IMR-90 (cell line): ENCODE measurements around the gene RIPOR2. TPM values are rescaled to one million over a fixed set of nuclear protein-coding genes. Genes with fewer than 3 reads are reported as not detected.

Source experiments
- ATAC-seq: fragments of 200-7000 bp; cut with Tn5 transposase; 2 replicates; pipeline ENCODE4 v1.9.1; 2020; ENCODE audit warnings: low read depth, mild to moderate bottlenecking, moderate library complexity
- BruUV-seq: library from RNA; stranded (reverse); fragments of 400-500 nt; replicated peaks from 2 replicates; lab custom pipeline; 2021; lab: Mats Ljungman, UMichigan
- CTCF ChIA-PET: fragments of 300-600 bp; formaldehyde crosslinking; extraction: SDS; loops from one replicate; lab custom pipeline; 2021; ENCODE audit warnings: antibody characterized with exemption; lab: Yijun Ruan, JAX
- POLR2A ChIA-PET: fragments of 300-600 bp; sonication (Branson Sonifier 250); formaldehyde crosslinking; loops from one replicate; lab custom pipeline; 2022; ENCODE audit warnings: antibody characterized with exemption; ENCODE audit not compliant: unreplicated experiment; lab: Charles Lee
- DNase-seq: peaks from one replicate; pipeline ENCODE4 v3.0.0; 2013
- H2AFZ ChIP-seq: replicated peaks from 2 replicates; pipeline ENCODE3; 2013; ENCODE audit warnings: low read length, mild to moderate bottlenecking; ENCODE audit not compliant: poor library complexity
- H2AK5ac ChIP-seq: 2 replicates; pipeline ENCODE4 v1.6.1; 2013; ENCODE audit warnings: low read depth, low read length, inconsistent platforms
- H2AK9ac ChIP-seq: replicated peaks from 2 replicates; pipeline ENCODE3; 2013; ENCODE audit warnings: mild to moderate bottlenecking, low read depth, low read length, moderate library complexity; ENCODE audit not compliant: poor library complexity
- H2BK120ac ChIP-seq: 2 replicates; pipeline ENCODE4 v1.6.1; 2013; ENCODE audit warnings: low read depth, low read length, inconsistent platforms
- H2BK15ac ChIP-seq: 3 replicates; pipeline ENCODE4 v1.6.1; 2013; ENCODE audit warnings: low read depth, low read length, inconsistent platforms
- H2BK20ac ChIP-seq: 2 replicates; pipeline ENCODE4 v1.6.1; 2013; ENCODE audit warnings: low read depth, mild to moderate bottlenecking, inconsistent platforms, low read length, moderate library complexity
- H2BK5ac ChIP-seq: 2 replicates; pipeline ENCODE4 v1.6.1; 2013; ENCODE audit warnings: mild to moderate bottlenecking, low read depth, low read length, inconsistent platforms; ENCODE audit not compliant: poor library complexity, severe bottlenecking
- H3K14ac ChIP-seq: replicated peaks from 2 replicates; pipeline ENCODE4 v1.6.1; 2013; ENCODE audit warnings: low read depth, low read length, inconsistent platforms
- H3K18ac ChIP-seq: 2 replicates; pipeline ENCODE4 v1.6.1; 2013; ENCODE audit warnings: low read depth, low read length, control low read depth
- H3K23ac ChIP-seq: 2 replicates; pipeline ENCODE4 v1.6.1; 2013; ENCODE audit warnings: low read depth, low read length, inconsistent platforms
- H3K27ac ChIP-seq: 2 replicates; pipeline ENCODE4 v1.5.1; 2013; ENCODE audit warnings: mild to moderate bottlenecking, control low read depth, low read length; ENCODE audit not compliant: insufficient read depth
- H3K27me3 ChIP-seq: 2 replicates; pipeline ENCODE4 v1.6.1; 2013; ENCODE audit warnings: low read length; ENCODE audit not compliant: control insufficient read depth, insufficient read depth
- H3K36me3 ChIP-seq: 2 replicates; pipeline ENCODE4 v1.6.1; 2013; ENCODE audit warnings: low read length, mixed read lengths; ENCODE audit not compliant: control insufficient read depth, insufficient read depth
- H3K4ac ChIP-seq: 2 replicates; pipeline ENCODE4 v1.6.1; 2013; ENCODE audit warnings: low read depth, low read length, inconsistent platforms
- H3K4me1 ChIP-seq: 2 replicates; pipeline ENCODE4 v1.6.1; 2013; ENCODE audit warnings: low read length, mixed read lengths; ENCODE audit not compliant: control insufficient read depth, insufficient read depth
- H3K4me2 ChIP-seq: 2 replicates; pipeline ENCODE4 v1.6.1; 2013; ENCODE audit warnings: low read depth, mild to moderate bottlenecking, control low read depth, low read length, moderate library complexity
- H3K4me3 ChIP-seq: 2 replicates; pipeline ENCODE4 v1.5.1; 2013; ENCODE audit warnings: low read depth, mild to moderate bottlenecking, control low read depth, low read length, moderate library complexity; ENCODE audit not compliant: insufficient read depth
- H3K56ac ChIP-seq: 2 replicates; pipeline ENCODE4 v1.6.1; 2013; ENCODE audit warnings: low read length, inconsistent platforms; ENCODE audit not compliant: insufficient read depth; ENCODE audit errors: extremely low read depth
- H3K79me1 ChIP-seq, 2 experiments: 2 replicates each; pipeline ENCODE4 v1.6.1; 2013; ENCODE audit warnings: low read length in 2 of 2, inconsistent platforms in 1 of 2, low read depth in 1 of 2
- H3K9ac ChIP-seq: 2 replicates; pipeline ENCODE4 v1.6.1; 2013; ENCODE audit warnings: low read depth, low read length, control low read depth
- H3K9me1 ChIP-seq: 2 replicates; pipeline ENCODE4 v1.6.1; 2013; ENCODE audit warnings: low read length, inconsistent platforms; ENCODE audit not compliant: insufficient read depth
- H3K9me3 ChIP-seq: 2 replicates; pipeline ENCODE4 v1.6.1; 2013; ENCODE audit warnings: low read length; ENCODE audit not compliant: control insufficient read depth, insufficient read depth
- H4K20me1 ChIP-seq: 2 replicates; pipeline ENCODE4 v1.6.1; 2013; ENCODE audit warnings: low read length, inconsistent platforms; ENCODE audit not compliant: insufficient read depth
- H4K5ac ChIP-seq: 2 replicates; pipeline ENCODE4 v1.6.1; 2013; ENCODE audit warnings: mild to moderate bottlenecking, low read depth, low read length, control low read depth
- H4K8ac ChIP-seq, 2 experiments: 2 replicates each; pipeline ENCODE4 v1.6.1; 2013; ENCODE audit warnings: low read depth in 2 of 2, low read length in 2 of 2, control low read depth in 1 of 2, inconsistent platforms in 1 of 2
- H4K91ac ChIP-seq: 2 replicates; pipeline ENCODE4 v1.6.1; 2013; ENCODE audit warnings: low read depth, low read length, inconsistent platforms; ENCODE audit not compliant: insufficient read depth
- BHLHE40 ChIP-seq: fragments of 150-350 bp; IDR thresholded peaks from 2 replicates; pipeline ENCODE4 v1.6.1; 2016; ENCODE audit warnings: mild to moderate bottlenecking, low read depth, low read length
- CHD1 ChIP-seq: IDR thresholded peaks from 2 replicates; pipeline ENCODE4 v1.6.1; 2012; ENCODE audit warnings: low read depth, low read length, improper control_type of control experiment
- MAZ ChIP-seq: IDR thresholded peaks from 2 replicates; pipeline ENCODE4 v1.6.1; 2012; ENCODE audit warnings: low read depth, mild to moderate bottlenecking, low read length, improper control_type of control experiment, moderate library complexity, borderline replicate concordance
- NFE2L2 ChIP-seq: fragments of 150-350 bp; IDR thresholded peaks from 2 replicates; pipeline ENCODE4 v1.6.1; 2016; ENCODE audit warnings: low read depth, mild to moderate bottlenecking, low read length
- RAD21 ChIP-seq: IDR thresholded peaks from 2 replicates; pipeline ENCODE4 v1.6.1; 2012; ENCODE audit warnings: low read length, improper control_type of control experiment
- RCOR1 ChIP-seq: IDR thresholded peaks from 2 replicates; pipeline ENCODE4 v1.6.1; 2012; ENCODE audit warnings: mild to moderate bottlenecking, low read length, improper control_type of control experiment; ENCODE audit not compliant: insufficient replicate concordance
- RFX5 ChIP-seq: IDR thresholded peaks from 2 replicates; pipeline ENCODE4 v1.8.0; 2012; ENCODE audit warnings: low read depth, mild to moderate bottlenecking, low read length, moderate library complexity
- SMC3 ChIP-seq: fragments of 150-350 bp; IDR thresholded peaks from 2 replicates; pipeline ENCODE4 v1.6.1; 2016; ENCODE audit warnings: low read depth, mild to moderate bottlenecking, antibody characterized with exemption, low read length, moderate library complexity
- USF2 ChIP-seq: fragments of 150-350 bp; IDR thresholded peaks from 2 replicates; pipeline ENCODE4 v1.6.1; 2017; ENCODE audit warnings: mild to moderate bottlenecking, antibody characterized with exemption, low read length, low read depth
- WGBS, 2 experiments: methylation state at CpG; one replicate each; pipeline versions ENCODE4 v1.1.5 to v1.1.7; 2013; ENCODE audit warnings: missing lambda C conversion rate in 2 of 2; ENCODE audit not compliant: insufficient read length in 1 of 2; ENCODE audit errors: extremely low coverage in 2 of 2; 5-methylcytosine and 5-hydroxymethylcytosine counted together
- dilution Hi-C: fragments of 300-500 bp; cut with HindIII; formaldehyde crosslinking; loops from one replicate; pipeline ENCODE4 v1.14.3; 2018; ENCODE audit warnings: low sequenced_read_pairs; ENCODE audit not compliant: unreplicated experiment
- in situ Hi-C: fragments of 300-500 bp; cut with MboI; formaldehyde crosslinking; loops from 3 replicates; pipeline ENCODE4 v1.14.3; 2019; ENCODE audit warnings: low sequenced_read_pairs, inconsistent platforms, mixed read lengths
- intact Hi-C: fragments of 100-400 bp; cut with micrococcal nuclease; formaldehyde crosslinking; loops from 2 replicates; pipeline ENCODE4 v1.10.0; 2022
- polyA plus RNA-seq, 3 experiments: library from polyadenylated mRNA; depleted of rRNA; stranded (reverse); fragments of >200 nt; gene quantifications; 2 replicates each; pipeline ENCODE4 v1.2.3, GENCODE V29; 2012; ENCODE audit warnings: low replicate concordance in 1 of 3
- total RNA-seq: library from RNA; depleted of rRNA; stranded (reverse); fragments of >200 nt; gene quantifications from 2 replicates; pipeline ENCODE4 v1.2.3, GENCODE V29; 2012

The RIPOR2 gene
- total and polyA plus RNA-seq, 2 of the 4 experiments (the other 2 are of a cell fraction) = 1.1 to 1.2 TPM

- H2AK5ac ChIP-seq = peak overlapping the region; percentile 20
- H3K9me3 ChIP-seq = no peaks in the 10 kb centered on the region
- H2BK120ac ChIP-seq = peak overlapping the region; percentile 12; the same call in 1 of the 2 replicates
- BruUV-seq = no TSS peak
- H3K9ac ChIP-seq = no peak overlapping the region
- peaks cover 25% of the 10 kb centered on the region for H3K36me3 ChIP-seq
- no peak overlapping the region for H3K14ac ChIP-seq
- H4K5ac ChIP-seq = no peak overlapping the region
- H4K91ac ChIP-seq = no peak overlapping the region
- TF ChIP-seq RFX5 (no peak), NFE2L2 (no peak), USF2 (no peak), MAZ (no peak), BHLHE40 (no peak), RCOR1 (no peak), CHD1 (no peak), SMC3 (no peak), RAD21 (no peak)
- ATAC-seq = no peak
- H2BK5ac ChIP-seq = no peak overlapping the region
- peaks cover 4% of the 10 kb centered on the region; the same call in 1 of the 2 replicates for H3K9me1 ChIP-seq
- dilution Hi-C loops = no loop called here
- H3K18ac ChIP-seq = no peak overlapping the region
- no peak overlapping the region for H3K56ac ChIP-seq
- H3K23ac ChIP-seq = no peak overlapping the region
- no peaks in the 10 kb centered on the region for H3K27me3 ChIP-seq
- no peak overlapping the region for H2AFZ ChIP-seq
- ChIA-PET CTCF (interaction anchor here (1.1 to 1.6 kb wide), 4 partner anchors 11 to 214 kb away, joined by 3 to 8 read pairs (median 6); no protein-coding TSS in a partner anchor), POLR2A (interaction anchor here (0.5 to 1.1 kb wide), 2 partner anchors 10 to 98 kb away, joined by 3 to 4 read pairs; no protein-coding TSS in a partner anchor)
- no peaks in the 10 kb centered on the region for H4K20me1 ChIP-seq
- peak overlapping the region; percentile 37; the same call in 1 of the 2 replicates for H3K4ac ChIP-seq
- no peak overlapping the region for H3K27ac ChIP-seq
- WGBS, 2 experiments = 100% methylated on average over 1 of the region's 7 CpGs; no CpG with 5 or more reads in 1 of the 2 experiments
- H3K79me1 ChIP-seq = no peaks in the 10 kb centered on the region
- H3K4me1 ChIP-seq = no peaks in the 10 kb centered on the region; the same call in 1 of the 2 replicates
- no peak for DNase-seq
- no peak overlapping the region; the same call in 1 of the 2 replicates for H2BK20ac ChIP-seq
- H4K8ac ChIP-seq = no peak overlapping the region; a peak in 1 of 4 replicates
- H2AK9ac ChIP-seq = no peak overlapping the region
- H3K4me3 ChIP-seq = no peak overlapping the region
- intact Hi-C loops = loop anchor here (1.0 to 10.0 kb wide), 6 partner anchors 54 to 745 kb away; partner anchors contain the start of gene C6orf62
- in situ Hi-C loops = loop anchor here (5.0 kb wide), 1 partner anchor 205 kb away; no protein-coding TSS in a partner anchor
- no peak overlapping the region for H3K4me2 ChIP-seq
- H2BK15ac ChIP-seq = no peak overlapping the region; the same call in 2 of the 3 replicates
Measured at GRCh38 chr6:24856901-24857670, 78.7 kb downstream of the RIPOR2 start.
